Measurements from ENCODE around the gene NTMT2. TPM values are rescaled to one million over a fixed set of nuclear protein-coding genes. Genes with fewer than 3 reads are reported as not detected.

The NTMT2 gene
- total RNA-seq = not detected in 2 replicates

GRCh38 chr1:170145770-170146676, at the start of gene NTMT2:
NTMT2 (plus strand) TSS chr1:170145959; CDS start chr1:170146108, 149 bp downstream.

Small RNA genes lying within 50 kb of the gene (small RNA-seq; reads per million reads assigned to genes)
- not detected for gene MIR3119-2

Other genes with a start within 250 kb of the NTMT2 start
- gene KIFAP3, start 71.3 kb upstream of the NTMT2 start, total RNA-seq = 22.0 and 23.9 TPM in 2 replicates

All from thoracic aorta endothelial cell (primary cell).